MM.1S (cell line): ENCODE measurements around the gene MLH3.

Experiments used
- DNase-seq: peaks from one replicate; pipeline ENCODE4 v3.0.0-alpha.2; 2015
- H2AFZ ChIP-seq: fragments of 300-600 bp; sonication (generic); 2 replicates; pipeline ENCODE4 v1.6.0; 2016; ENCODE audit warnings: antibody characterized with exemption, low read length
- H3F3A ChIP-seq: fragments of 300-600 bp; sonication (generic); 2 replicates; pipeline ENCODE4 v1.6.1; 2016; ENCODE audit warnings: mild to moderate bottlenecking, antibody characterized with exemption, low read length, moderate library complexity, mixed read lengths; ENCODE audit not compliant: insufficient read depth
- H3K27ac ChIP-seq: fragments of 300-600 bp; sonication (generic); 2 replicates; pipeline ENCODE4 v1.5.1; 2016; ENCODE audit warnings: mild to moderate bottlenecking, low read length
- H3K27me3 ChIP-seq: fragments of 300-600 bp; sonication (generic); replicated peaks from 2 replicates; pipeline ENCODE4 v1.6.0; 2016; ENCODE audit warnings: low read length; ENCODE audit not compliant: insufficient read depth
- H3K36me3 ChIP-seq: fragments of 300-600 bp; sonication (generic); replicated peaks from 2 replicates; pipeline ENCODE4 v1.6.1; 2016; ENCODE audit warnings: mild to moderate bottlenecking, low read length, mixed read lengths; ENCODE audit not compliant: insufficient read depth
- H3K4me1 ChIP-seq: fragments of 300-600 bp; sonication (generic); 2 replicates; pipeline ENCODE4 v1.6.1; 2016; ENCODE audit warnings: low read length, mixed read lengths
- H3K4me2 ChIP-seq: fragments of 300-600 bp; sonication (generic); 2 replicates; pipeline ENCODE4 v1.6.0; 2016; ENCODE audit warnings: low read depth, low read length
- H3K4me3 ChIP-seq: fragments of 300-600 bp; sonication (generic); 2 replicates; pipeline ENCODE4 v1.5.1; 2016; ENCODE audit warnings: low read length, mixed read lengths
- H3K79me2 ChIP-seq: fragments of 300-600 bp; sonication (generic); 2 replicates; pipeline ENCODE4 v1.6.1; 2016; ENCODE audit warnings: mixed run types, low read length, mixed read lengths
- H3K9ac ChIP-seq: fragments of 300-600 bp; sonication (generic); 2 replicates; pipeline ENCODE4 v1.6.1; 2016; ENCODE audit warnings: low read length, mixed read lengths
- H3K9me2 ChIP-seq: fragments of 300-600 bp; sonication (generic); replicated peaks from 2 replicates; pipeline ENCODE4 v1.6.1; 2016; ENCODE audit warnings: mild to moderate bottlenecking, low read length, mixed read lengths; ENCODE audit not compliant: insufficient read depth
- H3K9me3 ChIP-seq: fragments of 300-600 bp; sonication (generic); replicated peaks from 2 replicates; pipeline ENCODE4 v1.6.1; 2016; ENCODE audit warnings: mild to moderate bottlenecking, low read length, mixed read lengths; ENCODE audit not compliant: insufficient read depth
- H4K20me1 ChIP-seq: fragments of 300-600 bp; sonication (generic); 2 replicates; pipeline ENCODE4 v1.6.1; 2016; ENCODE audit warnings: mild to moderate bottlenecking, low read length, moderate library complexity, mixed read lengths; ENCODE audit not compliant: insufficient read depth
- CTCF ChIP-seq: fragments of 300-600 bp; sonication (generic); IDR thresholded peaks from 2 replicates; pipeline ENCODE4 v1.5.1; 2016; ENCODE audit warnings: antibody characterized with exemption, low read length, mixed read lengths
- EZH2 ChIP-seq: fragments of 300-600 bp; sonication (generic); optimal IDR thresholded peaks from 2 replicates; pipeline ENCODE3; 2017; ENCODE audit warnings: low read depth, mild to moderate bottlenecking, antibody characterized with exemption, low read length, mixed read lengths
- EZH2phosphoT487 ChIP-seq: fragments of 300-600 bp; sonication (generic); IDR thresholded peaks from 2 replicates; pipeline ENCODE4 v1.6.1; 2018; ENCODE audit warnings: antibody characterized with exemption, low read length

Gene MLH3

GRCh38 chr14:75018694-75019093 lies 32.6 kb downstream of the MLH3 start:
- Histone ChIP-seq H2AFZ (no peak overlapping the region), H3K27me3 (no peaks in the 10 kb centered on the region), H3K4me1 (no peaks in the 10 kb centered on the region), H3F3A (no peaks in the 10 kb centered on the region), H3K79me2 (no peaks in the 10 kb centered on the region), H3K36me3 (no peaks in the 10 kb centered on the region), H3K9ac (no peak overlapping the region), H3K9me3 (no peaks in the 10 kb centered on the region), H3K4me3 (no peak overlapping the region), H3K4me2 (no peak overlapping the region), H4K20me1 (no peaks in the 10 kb centered on the region), H3K9me2 (no peaks in the 10 kb centered on the region), H3K27ac (no peak overlapping the region)
- TF ChIP-seq EZH2phosphoT487: no peak
- no peak for TF ChIP-seq CTCF
- no peak for TF ChIP-seq EZH2
- no peak for DNase-seq

- Histone ChIP-seq H3F3A (no peaks in the 10 kb centered on the region), H4K20me1 (no peaks in the 10 kb centered on the region), H3K27ac (no peak overlapping the region), H2AFZ (no peak overlapping the region), H3K4me1 (no peaks in the 10 kb centered on the region), H3K9me2 (no peaks in the 10 kb centered on the region), H3K27me3 (no peaks in the 10 kb centered on the region), H3K4me3 (no peak overlapping the region), H3K79me2 (no peaks in the 10 kb centered on the region), H3K9me3 (no peaks in the 10 kb centered on the region), H3K36me3 (no peaks in the 10 kb centered on the region), H3K9ac (no peak overlapping the region), H3K4me2 (no peak overlapping the region)
- no peak for DNase-seq
- TF ChIP-seq EZH2: no peak
- TF ChIP-seq EZH2phosphoT487: no peak
- TF ChIP-seq CTCF: no peak
Measured at GRCh38 chr14:75016815-75017214, 34.5 kb downstream of the MLH3 start.

- no peaks in the 10 kb centered on the region for H3K27me3 ChIP-seq
- no peak overlapping the region for H3K4me3 ChIP-seq
- H3K36me3 ChIP-seq: no peaks in the 10 kb centered on the region
- no peaks in the 10 kb centered on the region for H3K9me2 ChIP-seq
- no peaks in the 10 kb centered on the region for H3F3A ChIP-seq
- no peak overlapping the region for H3K27ac ChIP-seq
- H3K9me3 ChIP-seq: no peaks in the 10 kb centered on the region
- DNase-seq: no peak
- no peaks in the 10 kb centered on the region for H3K4me1 ChIP-seq
- H3K79me2 ChIP-seq: no peaks in the 10 kb centered on the region
- H2AFZ ChIP-seq: no peak overlapping the region
- TF ChIP-seq EZH2: no peak
- TF ChIP-seq CTCF: no peak
- no peak for TF ChIP-seq EZH2phosphoT487
- no peak overlapping the region for H3K4me2 ChIP-seq
- no peaks in the 10 kb centered on the region for H4K20me1 ChIP-seq
- no peak overlapping the region for H3K9ac ChIP-seq
Measured at GRCh38 chr14:75015496-75015895, 35.8 kb downstream of the MLH3 start.
